Measurements from ENCODE around the gene KMT2E. TPM values are rescaled to one million over a fixed set of nuclear protein-coding genes. Genes with fewer than 3 reads are reported as not detected.
A peak's percentile ranks its signal among the peaks of the same experiment; 100 is the strongest.

Gene KMT2E
- total RNA-seq, 1 donor from 2014 or later: 88.2 TPM

DNA sequence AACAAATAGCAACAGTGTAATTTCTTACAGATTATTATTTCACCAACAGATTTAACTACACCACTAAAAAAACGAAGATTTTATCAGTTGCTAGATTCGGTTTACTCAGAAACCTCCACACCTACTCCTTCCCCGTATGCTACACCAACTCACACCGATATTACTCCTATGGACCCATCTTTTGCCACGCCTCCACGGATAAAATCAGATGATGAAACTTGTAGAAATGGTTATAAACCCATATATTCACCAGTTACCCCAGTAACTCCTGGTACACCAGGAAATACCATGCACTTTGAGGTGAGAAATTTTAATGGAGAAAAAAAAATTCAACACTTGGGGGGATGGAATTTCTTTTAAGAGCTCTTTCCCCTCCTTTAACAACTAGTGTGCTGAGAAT, 92.5 kb downstream of the KMT2E start:
- H3K27me3 ChIP-seq (ENCODE audit: low read depth): no peaks in the 10 kb centered on the region
- ATAC-seq (no peak), DNase-seq (no peak)
- no peaks in the 10 kb centered on the region for H3K9me3 ChIP-seq
- no peak overlapping the region for H3K27ac ChIP-seq
- intact Hi-C loops (cut with DNase I): no loop called here
- H3K4me1 ChIP-seq: peaks cover 19% of the 10 kb centered on the region
- peaks cover 100% of the 10 kb centered on the region for H3K36me3 ChIP-seq
- H3K4me3 ChIP-seq: no peak overlapping the region
- TF ChIP-seq, protein P1, sequence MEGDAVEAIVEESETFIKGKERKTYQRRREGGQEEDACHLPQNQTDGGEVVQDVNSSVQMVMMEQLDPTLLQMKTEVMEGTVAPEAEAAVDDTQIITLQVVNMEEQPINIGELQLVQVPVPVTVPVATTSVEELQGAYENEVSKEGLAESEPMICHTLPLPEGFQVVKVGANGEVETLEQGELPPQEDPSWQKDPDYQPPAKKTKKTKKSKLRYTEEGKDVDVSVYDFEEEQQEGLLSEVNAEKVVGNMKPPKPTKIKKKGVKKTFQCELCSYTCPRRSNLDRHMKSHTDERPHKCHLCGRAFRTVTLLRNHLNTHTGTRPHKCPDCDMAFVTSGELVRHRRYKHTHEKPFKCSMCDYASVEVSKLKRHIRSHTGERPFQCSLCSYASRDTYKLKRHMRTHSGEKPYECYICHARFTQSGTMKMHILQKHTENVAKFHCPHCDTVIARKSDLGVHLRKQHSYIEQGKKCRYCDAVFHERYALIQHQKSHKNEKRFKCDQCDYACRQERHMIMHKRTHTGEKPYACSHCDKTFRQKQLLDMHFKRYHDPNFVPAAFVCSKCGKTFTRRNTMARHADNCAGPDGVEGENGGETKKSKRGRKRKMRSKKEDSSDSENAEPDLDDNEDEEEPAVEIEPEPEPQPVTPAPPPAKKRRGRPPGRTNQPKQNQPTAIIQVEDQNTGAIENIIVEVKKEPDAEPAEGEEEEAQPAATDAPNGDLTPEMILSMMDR (IDR thresholded peaks at IDR 0.05): no peak

DNA sequence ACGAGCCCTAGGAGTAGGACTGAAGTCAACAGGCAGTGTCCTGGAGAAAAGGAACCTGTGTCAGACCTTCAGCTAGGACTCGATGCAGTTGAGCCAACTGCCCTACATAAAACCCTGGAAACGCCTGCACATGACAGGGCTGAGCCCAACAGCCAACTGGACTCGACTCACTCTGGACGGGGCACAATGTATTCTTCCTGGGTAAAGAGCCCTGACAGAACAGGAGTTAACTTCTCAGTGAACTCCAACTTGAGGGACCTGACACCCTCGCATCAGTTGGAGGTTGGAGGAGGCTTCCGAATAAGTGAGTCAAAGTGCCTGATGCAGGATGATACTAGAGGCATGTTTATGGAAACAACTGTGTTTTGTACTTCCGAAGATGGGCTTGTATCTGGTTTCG, 93.5 kb downstream of the KMT2E start:
- TF ChIP-seq, protein P1 (IDR thresholded peaks at IDR 0.05): no peak
- intact Hi-C loops (cut with DNase I): no loop called here
- ATAC-seq: no peak
- no peaks in the 10 kb centered on the region for H3K27me3 ChIP-seq (ENCODE audit: low read depth)
- peaks cover 100% of the 10 kb centered on the region for H3K36me3 ChIP-seq
- no peak for DNase-seq
- peaks cover 26% of the 10 kb centered on the region for H3K4me1 ChIP-seq
- H3K4me3 ChIP-seq: no peak overlapping the region
- no peaks in the 10 kb centered on the region for H3K9me3 ChIP-seq
- no peak overlapping the region for H3K27ac ChIP-seq

DNA sequence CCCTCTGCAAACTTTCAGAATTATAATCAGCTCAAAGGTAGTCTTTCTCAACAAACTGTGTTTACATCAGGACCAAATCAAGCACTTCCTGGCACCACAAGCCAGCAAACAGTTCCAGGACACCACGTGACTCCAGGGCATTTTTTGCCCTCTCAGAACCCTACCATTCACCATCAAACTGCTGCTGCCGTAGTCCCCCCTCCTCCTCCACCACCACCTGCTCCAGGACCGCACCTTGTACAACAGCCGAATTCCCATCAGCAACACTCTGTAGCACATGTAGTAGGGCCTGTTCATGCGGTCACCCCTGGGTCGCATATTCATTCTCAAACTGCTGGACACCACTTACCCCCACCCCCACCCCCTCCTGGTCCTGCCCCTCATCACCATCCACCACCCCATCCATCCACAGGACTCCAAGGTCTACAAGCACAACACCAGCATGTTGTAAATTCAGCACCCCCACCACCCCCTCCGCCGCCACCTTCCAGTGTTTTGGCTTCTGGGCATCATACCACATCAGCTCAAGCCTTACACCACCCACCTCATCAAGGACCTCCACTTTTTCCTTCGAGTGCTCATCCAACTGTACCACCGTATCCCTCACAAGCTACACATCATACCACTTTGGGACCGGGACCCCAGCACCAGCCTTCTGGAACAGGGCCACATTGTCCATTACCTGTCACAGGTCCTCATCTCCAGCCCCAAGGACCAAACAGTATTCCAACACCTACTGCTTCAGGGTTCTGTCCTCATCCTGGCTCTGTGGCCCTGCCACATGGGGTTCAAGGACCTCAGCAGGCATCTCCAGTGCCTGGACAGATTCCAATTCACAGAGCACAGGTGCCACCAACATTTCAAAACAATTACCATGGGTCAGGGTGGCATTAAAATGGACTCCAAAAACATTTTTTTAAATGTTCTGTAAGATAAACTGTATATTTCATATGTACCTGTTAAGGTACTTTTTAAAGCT, 98.7 kb downstream of the KMT2E start:
- ATAC-seq: peak; percentile 88 to 90
- TF ChIP-seq, protein P1 (IDR thresholded peaks at IDR 0.05): no peak
- intact Hi-C loops (cut with DNase I): no loop called here

DNA sequence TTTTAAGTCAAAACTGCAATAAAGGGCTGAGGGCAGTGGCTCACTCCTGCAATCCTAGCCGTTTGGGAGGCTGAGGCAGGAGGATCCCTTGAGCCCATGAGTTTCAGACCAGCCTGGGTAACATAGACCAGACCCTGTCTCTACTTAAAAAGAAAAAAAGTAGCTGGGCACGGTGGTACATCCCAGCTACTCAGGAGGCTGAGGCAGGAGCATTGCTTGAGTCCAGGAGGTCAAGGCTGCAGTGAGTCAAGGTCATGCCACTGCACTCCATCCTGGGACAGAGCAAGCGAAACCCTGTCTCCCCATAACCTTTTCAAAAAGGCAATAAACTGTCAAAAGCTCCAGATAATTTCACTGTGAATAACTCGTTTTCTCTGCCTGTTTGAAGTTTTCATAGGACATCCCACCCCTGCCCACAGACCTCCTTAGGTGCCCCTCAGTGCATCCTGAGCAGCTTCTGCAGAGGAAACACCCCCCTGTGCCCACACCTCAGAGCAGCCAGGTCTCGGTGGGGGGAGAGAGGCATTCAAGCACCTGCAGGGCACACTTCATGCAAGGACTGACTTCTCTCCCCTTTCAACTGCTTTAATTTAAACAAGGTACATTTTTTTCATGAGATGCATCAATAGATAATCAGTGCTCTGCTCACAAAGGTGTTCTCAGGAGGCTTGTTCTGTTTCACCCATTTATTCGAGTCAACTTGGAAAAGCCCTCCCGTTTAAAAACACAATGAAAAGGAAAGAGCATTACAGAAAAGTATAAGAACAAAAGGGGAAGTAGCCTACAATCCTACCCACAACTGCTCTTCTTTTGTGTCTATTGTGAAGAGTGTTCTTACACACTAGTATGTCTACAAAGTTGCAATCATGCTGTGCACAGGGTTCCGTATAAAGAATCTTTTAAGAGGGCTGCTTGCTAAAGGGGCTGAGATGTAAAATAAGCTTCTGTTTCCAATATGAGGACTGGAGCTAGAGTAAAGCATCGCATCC, 104.9 kb downstream of the KMT2E start:
- Histone ChIP-seq H3K27ac (no peak overlapping the region), H3K27me3 (ENCODE audit: low read depth) (no peaks in the 10 kb centered on the region), H3K4me3 (no peak overlapping the region), H3K9me3 (no peaks in the 10 kb centered on the region), H3K4me1 (peaks cover under 1% of the 10 kb centered on the region), H3K36me3 (peaks cover 37% of the 10 kb centered on the region)
- no peak for DNase-seq
- ATAC-seq: peak in 1 of 2 donors; percentile 30
- TF ChIP-seq, protein P1 (IDR thresholded peaks at IDR 0.05): no peak
- intact Hi-C loops (cut with DNase I): no loop called here

More for the DNA sequence above, 98.7 kb downstream of the KMT2E start:
- Histone ChIP-seq H3K4me3 (no peak overlapping the region), H3K4me1 (peaks cover 32% of the 10 kb centered on the region), H3K27ac (no peak overlapping the region), H3K9me3 (no peaks in the 10 kb centered on the region), H3K27me3 (ENCODE audit: low read depth) (no peaks in the 10 kb centered on the region), H3K36me3 (peaks cover 99% of the 10 kb centered on the region)
- peak; percentile 61 for DNase-seq

DNA sequence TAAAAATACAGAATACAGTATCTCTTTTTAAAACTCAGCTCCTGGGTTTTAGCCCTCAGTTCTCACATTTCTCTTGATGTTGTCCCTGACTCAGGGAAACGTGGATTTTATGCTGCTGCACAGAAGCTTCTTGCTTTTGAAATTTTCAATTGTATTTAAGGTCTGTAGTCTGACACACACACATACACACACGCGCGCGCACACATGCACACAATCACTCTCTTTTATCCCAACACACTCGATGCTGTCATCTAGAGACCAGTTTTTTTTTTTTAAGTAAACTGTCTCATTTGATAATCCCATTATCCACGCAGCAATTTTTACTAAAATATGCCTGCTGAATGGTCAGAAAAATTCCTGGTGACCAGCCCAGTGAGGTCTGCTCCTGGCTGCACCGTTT, 108.6 kb downstream of the KMT2E start:
- Histone ChIP-seq H3K9me3 (no peaks in the 10 kb centered on the region), H3K27me3 (ENCODE audit: low read depth) (no peaks in the 10 kb centered on the region), H3K4me3 (no peak overlapping the region), H3K36me3 (peaks cover 29% of the 10 kb centered on the region), H3K27ac (no peak overlapping the region), H3K4me1 (peaks cover 3% of the 10 kb centered on the region)
- TF ChIP-seq, protein P1 (IDR thresholded peaks at IDR 0.05): no peak
- no peak for DNase-seq
- intact Hi-C loops (cut with DNase I): no loop called here
- no peak for ATAC-seq

Data from lower lobe of right lung (tissue), 2 donors.